Neural progenitor cell (in vitro differentiated cells): ENCODE measurements around the gene POC1A. TPM values are rescaled to one million over a fixed set of nuclear protein-coding genes. Genes with fewer than 3 reads are reported as not detected.

Experiments used
- DNase-seq: peaks from one replicate; pipeline ENCODE4 v3.0.0-alpha.2; 2016; ENCODE audit warnings: low spot score
- H2AFZ ChIP-seq: fragments of 200-600 bp; sonication (generic); replicated peaks from 2 replicates; pipeline ENCODE4 v1.6.1; 2016; ENCODE audit warnings: antibody characterized with exemption
- H3F3A ChIP-seq: fragments of 200-600 bp; sonication (generic); 2 replicates; pipeline ENCODE4 v1.6.1; 2016; ENCODE audit warnings: antibody characterized with exemption, low read depth
- H3K27ac ChIP-seq: fragments of 200-600 bp; sonication (generic); 2 replicates; pipeline ENCODE4 v1.5.1; 2016; ENCODE audit warnings: mild to moderate bottlenecking
- H3K27me3 ChIP-seq: fragments of 200-600 bp; sonication (generic); 2 replicates; pipeline ENCODE4 v1.6.1; 2016; ENCODE audit warnings: mild to moderate bottlenecking, moderate library complexity
- H3K36me3 ChIP-seq: fragments of 200-600 bp; sonication (generic); 2 replicates; pipeline ENCODE4 v1.5.1; 2016
- H3K4me1 ChIP-seq: fragments of 200-600 bp; sonication (generic); 2 replicates; pipeline ENCODE4 v1.6.1; 2016; ENCODE audit warnings: mixed run types
- H3K4me2 ChIP-seq: fragments of 200-600 bp; sonication (generic); 2 replicates; pipeline ENCODE4 v1.6.1; 2016
- H3K4me3 ChIP-seq: fragments of 200-600 bp; sonication (generic); 2 replicates; pipeline ENCODE4 v1.5.1; 2016
- H3K79me2 ChIP-seq: fragments of 200-600 bp; sonication (generic); 2 replicates; pipeline ENCODE4 v1.6.1; 2016; ENCODE audit warnings: low read depth
- H3K9ac ChIP-seq: fragments of 200-600 bp; sonication (generic); 2 replicates; pipeline ENCODE4 v1.6.1; 2016
- H3K9me3 ChIP-seq: fragments of 200-600 bp; sonication (generic); 2 replicates; pipeline ENCODE4 v1.5.1; 2016; ENCODE audit warnings: low read depth
- H4K20me1 ChIP-seq: fragments of 200-600 bp; sonication (generic); 2 replicates; pipeline ENCODE4 v1.6.1; 2016; ENCODE audit warnings: low read depth
- H3K27ac Mint-ChIP-seq: 3 replicates; pipeline ENCODE4 v1.8.0; 2021; ENCODE audit warnings: mixed read lengths
- H3K27me3 Mint-ChIP-seq: 2 replicates; pipeline ENCODE4 v1.8.0; 2022; ENCODE audit warnings: low read depth, mild to moderate bottlenecking, inconsistent platforms, moderate library complexity, mixed read lengths; ENCODE audit not compliant: insufficient read depth
- H3K36me3 Mint-ChIP-seq: 3 replicates; pipeline ENCODE4 v1.8.0; 2021; ENCODE audit warnings: mixed read lengths
- H3K4me1 Mint-ChIP-seq: 3 replicates; pipeline ENCODE4 v1.8.0; 2021; ENCODE audit warnings: mixed read lengths
- H3K4me3 Mint-ChIP-seq: 3 replicates; pipeline ENCODE4 v1.8.0; 2021; ENCODE audit warnings: mild to moderate bottlenecking, moderate library complexity, mixed read lengths
- H3K9me3 Mint-ChIP-seq: 3 replicates; pipeline ENCODE4 v1.8.0; 2020; ENCODE audit warnings: mixed read lengths
- EZH2 ChIP-seq: fragments of 200-600 bp; sonication (generic); IDR thresholded peaks from 2 replicates; pipeline ENCODE4 v1.6.1; 2017; ENCODE audit warnings: antibody characterized with exemption, mild to moderate bottlenecking, moderate library complexity
- EZH2phosphoT487 ChIP-seq: fragments of 200-600 bp; sonication (generic); IDR thresholded peaks from 2 replicates; pipeline ENCODE4 v1.6.1; 2017; ENCODE audit warnings: antibody characterized with exemption
- total RNA-seq: library from RNA; depleted of rRNA; stranded (reverse); fragments of >200 nt; gene quantifications from 2 replicates; pipeline ENCODE4 v1.2.3, GENCODE V29; 2015; ENCODE audit warnings: low replicate concordance
- TF ChIP-seq, protein P1 (sequence below): fragments of 200-600 bp; sonication (generic); IDR thresholded peaks from 2 replicates; pipeline ENCODE4 v1.5.1; 2017; ENCODE audit warnings: antibody characterized with exemption, mild to moderate bottlenecking

The POC1A gene
- total RNA-seq, 1 donor from 2014 or later = 10.3 TPM

DNA sequence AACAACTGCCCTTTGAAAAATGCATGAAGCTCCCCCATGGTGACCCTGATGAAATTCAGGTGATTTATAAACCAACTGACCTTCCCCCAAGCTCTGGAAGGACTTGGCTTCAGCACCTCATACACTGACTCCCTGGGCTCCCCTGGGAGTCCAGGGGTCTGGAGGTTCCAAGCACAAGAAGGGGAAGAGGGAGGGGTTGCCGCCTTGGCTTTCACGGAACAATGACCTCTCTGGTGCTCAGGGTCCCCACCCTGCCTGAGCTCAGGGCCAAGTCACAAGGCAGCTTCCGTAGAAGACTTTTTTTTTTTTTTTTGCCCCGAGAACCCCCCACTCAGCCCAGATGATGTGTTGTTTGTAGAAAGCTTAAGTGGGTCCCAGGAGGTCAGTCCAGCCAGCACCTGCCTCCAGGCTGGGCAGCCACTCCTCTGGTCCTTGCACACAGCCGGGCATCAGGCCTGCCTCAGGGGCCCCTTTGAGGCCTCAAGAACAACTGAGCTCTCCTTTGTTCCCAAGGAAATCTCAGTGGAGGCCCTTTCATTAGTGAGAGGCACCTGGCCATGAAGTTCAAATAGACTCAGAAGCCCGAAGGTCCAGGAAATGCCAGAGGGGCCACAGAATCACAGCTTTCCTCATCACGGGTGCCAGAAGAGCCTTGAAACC lies 29.7 kb upstream of the POC1A start:
- Mint-ChIP-seq H3K27me3 (peaks cover 8% of the 10 kb centered on the region), H3K27ac (no peak overlapping the region), H3K36me3 (no peaks in the 10 kb centered on the region), H3K9me3 (peaks cover 2% of the 10 kb centered on the region), H3K4me1 (peaks cover 10% of the 10 kb centered on the region), H3K4me3 (no peak overlapping the region)
- H3K27ac ChIP-seq = no peak overlapping the region
- DNase-seq = no peak
- no peak overlapping the region for H3K4me2 ChIP-seq
- H3K36me3 ChIP-seq = no peaks in the 10 kb centered on the region
- no peaks in the 10 kb centered on the region for H3K4me1 ChIP-seq
- H3K9me3 ChIP-seq = no peaks in the 10 kb centered on the region
- no peaks in the 10 kb centered on the region for H3K27me3 ChIP-seq
- no peaks in the 10 kb centered on the region for H3F3A ChIP-seq
- H4K20me1 ChIP-seq = no peaks in the 10 kb centered on the region
- no peak overlapping the region for H2AFZ ChIP-seq
- TF ChIP-seq, protein P1, sequence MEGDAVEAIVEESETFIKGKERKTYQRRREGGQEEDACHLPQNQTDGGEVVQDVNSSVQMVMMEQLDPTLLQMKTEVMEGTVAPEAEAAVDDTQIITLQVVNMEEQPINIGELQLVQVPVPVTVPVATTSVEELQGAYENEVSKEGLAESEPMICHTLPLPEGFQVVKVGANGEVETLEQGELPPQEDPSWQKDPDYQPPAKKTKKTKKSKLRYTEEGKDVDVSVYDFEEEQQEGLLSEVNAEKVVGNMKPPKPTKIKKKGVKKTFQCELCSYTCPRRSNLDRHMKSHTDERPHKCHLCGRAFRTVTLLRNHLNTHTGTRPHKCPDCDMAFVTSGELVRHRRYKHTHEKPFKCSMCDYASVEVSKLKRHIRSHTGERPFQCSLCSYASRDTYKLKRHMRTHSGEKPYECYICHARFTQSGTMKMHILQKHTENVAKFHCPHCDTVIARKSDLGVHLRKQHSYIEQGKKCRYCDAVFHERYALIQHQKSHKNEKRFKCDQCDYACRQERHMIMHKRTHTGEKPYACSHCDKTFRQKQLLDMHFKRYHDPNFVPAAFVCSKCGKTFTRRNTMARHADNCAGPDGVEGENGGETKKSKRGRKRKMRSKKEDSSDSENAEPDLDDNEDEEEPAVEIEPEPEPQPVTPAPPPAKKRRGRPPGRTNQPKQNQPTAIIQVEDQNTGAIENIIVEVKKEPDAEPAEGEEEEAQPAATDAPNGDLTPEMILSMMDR = no peak
- TF ChIP-seq EZH2phosphoT487 (no peak), EZH2 (no peak)
- H3K79me2 ChIP-seq = no peaks in the 10 kb centered on the region
- no peak overlapping the region for H3K4me3 ChIP-seq
- no peak overlapping the region for H3K9ac ChIP-seq

DNA sequence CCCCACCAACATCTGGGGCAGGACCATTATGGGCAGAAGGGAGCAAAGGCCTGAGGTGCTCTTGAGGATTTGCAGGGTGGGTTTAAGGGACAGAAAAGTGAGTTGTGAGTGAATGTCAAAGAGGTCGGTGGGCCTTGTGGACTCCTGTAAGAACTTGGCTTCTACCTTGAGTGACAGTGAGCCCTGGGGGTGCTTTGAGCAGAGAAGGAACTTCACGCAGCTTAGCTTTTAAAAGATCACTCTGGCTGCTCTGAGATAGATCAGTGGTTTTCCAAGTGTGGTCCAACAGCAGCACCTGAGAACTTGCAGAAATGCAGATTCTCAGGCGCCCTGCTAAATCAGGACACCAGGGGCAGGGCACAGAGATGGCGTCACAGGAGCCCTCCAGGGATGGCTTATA lies 28.5 kb upstream of the POC1A start:
- Mint-ChIP-seq H3K9me3 (peaks cover 2% of the 10 kb centered on the region), H3K36me3 (no peaks in the 10 kb centered on the region), H3K27me3 (peaks cover 11% of the 10 kb centered on the region), H3K4me3 (no peak overlapping the region), H3K27ac (no peak overlapping the region), H3K4me1 (peaks cover 10% of the 10 kb centered on the region)
- Histone ChIP-seq H3K4me1 (no peaks in the 10 kb centered on the region), H3K79me2 (no peaks in the 10 kb centered on the region), H3K27ac (no peak overlapping the region), H3K36me3 (no peaks in the 10 kb centered on the region), H3F3A (no peaks in the 10 kb centered on the region), H3K9me3 (no peaks in the 10 kb centered on the region), H3K4me3 (no peak overlapping the region), H2AFZ (no peak overlapping the region), H3K9ac (no peak overlapping the region), H3K4me2 (no peak overlapping the region), H4K20me1 (no peaks in the 10 kb centered on the region), H3K27me3 (no peaks in the 10 kb centered on the region)
- no peak for TF ChIP-seq EZH2phosphoT487
- TF ChIP-seq, protein P1 = no peak
- no peak for DNase-seq

DNA sequence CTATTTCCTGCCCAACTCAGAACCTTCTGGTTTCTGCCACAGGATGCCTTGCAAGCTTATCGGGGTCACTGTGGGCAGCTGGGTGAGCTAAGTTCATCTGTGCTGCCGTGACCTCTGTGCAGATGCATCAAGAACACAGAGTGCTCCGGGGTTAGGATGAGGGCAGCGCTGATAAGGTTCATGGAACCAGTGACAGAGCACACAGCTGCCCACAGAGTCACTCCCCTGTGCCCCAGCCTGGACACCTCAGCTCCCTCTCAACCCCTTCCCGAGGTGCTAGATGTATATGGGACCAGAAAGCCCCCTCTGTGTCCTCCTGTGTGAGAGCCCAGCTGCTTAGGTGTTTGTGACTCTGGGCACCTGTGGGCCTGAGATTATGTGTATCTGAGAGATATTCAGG lies 28.0 kb upstream of the POC1A start:
- Histone ChIP-seq H3K9me3 (no peaks in the 10 kb centered on the region), H4K20me1 (no peaks in the 10 kb centered on the region), H2AFZ (no peak overlapping the region), H3F3A (no peaks in the 10 kb centered on the region), H3K27ac (no peak overlapping the region), H3K27me3 (no peaks in the 10 kb centered on the region), H3K36me3 (no peaks in the 10 kb centered on the region), H3K4me1 (no peaks in the 10 kb centered on the region), H3K79me2 (no peaks in the 10 kb centered on the region), H3K9ac (no peak overlapping the region), H3K4me3 (no peak overlapping the region), H3K4me2 (no peak overlapping the region)
- DNase-seq = no peak
- Mint-ChIP-seq H3K27me3 (peaks cover 11% of the 10 kb centered on the region), H3K36me3 (no peaks in the 10 kb centered on the region), H3K9me3 (peaks cover 2% of the 10 kb centered on the region), H3K4me1 (peaks cover 14% of the 10 kb centered on the region), H3K27ac (no peak overlapping the region), H3K4me3 (no peak overlapping the region)
- TF ChIP-seq EZH2 = no peak
- TF ChIP-seq, protein P1 = no peak
